Measurements from ENCODE around the gene TMEM170A.

DNA sequence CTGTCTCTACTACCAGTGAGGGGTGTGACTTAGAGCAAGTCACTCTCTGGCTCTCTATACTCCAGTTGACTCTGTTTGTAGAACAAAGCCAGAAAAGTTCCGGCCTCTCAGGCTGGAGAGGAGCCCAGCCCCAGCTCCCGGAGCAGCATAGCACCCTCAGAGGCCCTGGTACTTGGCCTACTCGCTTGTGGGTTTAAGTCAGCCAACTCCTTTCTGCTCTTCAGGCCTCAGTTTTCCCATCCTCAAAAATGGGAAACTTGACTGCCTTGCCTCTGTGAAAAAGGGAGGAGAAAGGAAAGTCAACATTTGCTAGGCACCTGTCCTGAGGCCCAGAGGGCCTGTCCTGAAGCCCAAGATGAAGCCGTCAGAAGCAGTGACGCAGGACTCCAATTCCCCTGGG is 29.7 kb upstream of the TMEM170A start:
- TF ChIP-seq CTCF (IDR thresholded peaks at IDR 0.05; ENCODE audit: borderline replicate concordance, extremely low read depth, low read length, poor library complexity, severe bottlenecking) = no peak
- TF ChIP-seq EZH2 (IDR thresholded peaks at IDR 0.05; ENCODE audit: borderline replicate concordance, low read depth, low read length, severe bottlenecking) = no peak
